GM18858 (cell line): ENCODE results near the gene RBM39.
"Not testable (repeated sequence)": the region's sequence is repeated elsewhere in the genome, so short reads cannot be mapped to it uniquely, and the experiment has no call there.

Experiments used
- ATAC-seq: cut with Tn5 transposase; IDR thresholded peaks from one replicate; pipeline ENCODE4 v1.9.1; 2021; ENCODE audit not compliant: unreplicated experiment

The RBM39 gene

DNA sequence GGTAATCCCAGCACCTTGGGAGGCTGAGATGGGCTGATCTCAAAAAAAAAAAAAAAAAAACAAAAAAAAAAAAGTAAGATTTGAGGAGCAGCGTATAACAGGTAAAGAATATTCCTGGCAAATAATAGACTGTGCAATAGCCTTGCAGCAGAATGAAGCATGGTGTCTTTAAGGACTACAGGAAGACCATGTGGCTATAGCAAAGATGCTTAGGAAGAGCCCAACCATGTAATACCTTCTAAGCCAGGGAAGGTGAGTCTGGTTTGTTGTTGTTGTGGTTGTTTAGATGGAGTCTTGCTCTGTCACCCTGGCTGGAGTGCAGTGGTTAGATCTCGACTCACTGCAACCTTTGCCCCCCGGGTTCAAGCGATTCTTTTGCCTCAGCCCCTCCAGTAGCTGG lies 14.3 kb upstream of the RBM39 start:
- ATAC-seq, result no peak

DNA sequence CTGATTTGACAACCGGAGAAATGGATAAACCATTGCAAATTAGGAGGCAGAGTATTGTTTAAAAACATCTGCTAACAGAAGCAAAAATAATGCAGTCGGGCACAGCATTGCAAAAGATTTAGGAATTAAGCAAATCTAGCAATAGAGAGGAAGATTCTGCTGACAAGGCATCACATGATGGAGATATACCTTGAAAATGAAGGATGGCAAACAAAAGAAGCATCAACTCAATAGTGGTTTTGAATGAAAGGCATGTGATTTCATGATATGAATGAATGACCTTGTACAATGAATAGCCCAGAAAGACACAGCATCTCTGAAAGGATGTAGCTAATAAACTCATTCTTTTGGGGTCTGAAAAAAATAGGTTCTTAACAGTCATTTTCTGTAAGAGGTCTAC lies 8.6 kb upstream of the RBM39 start:
- ATAC-seq, result no peak

DNA sequence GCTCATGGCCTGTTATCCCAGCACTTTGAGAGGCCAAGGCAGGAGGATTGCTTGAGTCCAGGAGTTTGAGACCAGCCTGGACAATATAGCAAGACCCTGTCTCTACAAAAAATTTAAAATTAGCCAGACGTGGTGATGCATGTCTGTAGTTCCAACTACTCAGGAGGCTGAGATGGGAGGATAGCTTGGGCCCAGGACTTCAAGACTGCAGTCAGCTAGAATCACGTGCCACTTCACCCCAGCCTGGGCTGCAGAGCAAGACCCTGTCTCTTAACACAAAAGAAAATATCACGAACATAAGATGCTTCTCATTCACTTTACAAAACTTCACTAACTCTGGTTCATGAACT lies 2.4 kb upstream of the RBM39 start:
- ATAC-seq, result not testable (repeated sequence)

DNA sequence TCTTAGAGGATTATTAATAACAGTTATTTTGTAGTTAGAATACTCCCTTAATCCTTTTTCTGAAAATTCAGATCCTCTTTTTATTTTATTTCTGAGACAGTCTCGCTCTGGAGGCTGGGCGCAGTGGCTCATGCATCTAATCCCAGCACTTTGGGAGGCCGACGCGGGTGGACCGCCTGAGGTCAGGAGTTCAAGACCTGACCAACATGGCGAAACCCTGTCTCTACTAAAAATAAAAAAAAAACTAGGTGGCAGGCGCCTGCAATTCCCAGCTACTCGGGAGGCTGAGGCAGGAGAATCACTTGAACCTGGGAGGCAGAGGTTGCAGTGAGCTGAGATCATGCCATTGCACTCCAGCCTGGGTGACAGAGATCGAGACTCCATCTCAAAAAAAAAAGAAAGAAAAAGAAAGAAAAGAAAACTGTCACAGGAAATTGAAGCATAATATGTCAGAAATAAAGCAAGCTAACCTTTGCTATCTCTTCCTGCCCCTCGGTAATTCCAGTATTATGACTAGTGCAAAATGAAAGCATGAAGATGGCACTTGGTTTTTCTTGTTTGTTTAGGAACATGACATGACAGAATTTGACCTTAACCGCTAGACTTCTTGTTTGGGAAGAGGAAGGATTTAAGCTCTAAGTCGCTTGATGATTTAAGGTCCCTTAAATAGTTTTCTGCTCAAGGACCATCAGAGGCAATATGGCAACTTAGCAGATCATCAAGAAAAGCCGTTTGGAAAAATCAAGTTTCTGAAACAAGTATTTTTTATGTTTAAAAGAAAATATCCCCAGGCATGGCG lies 1.8 kb upstream of the RBM39 start:
- no peak for ATAC-seq

DNA sequence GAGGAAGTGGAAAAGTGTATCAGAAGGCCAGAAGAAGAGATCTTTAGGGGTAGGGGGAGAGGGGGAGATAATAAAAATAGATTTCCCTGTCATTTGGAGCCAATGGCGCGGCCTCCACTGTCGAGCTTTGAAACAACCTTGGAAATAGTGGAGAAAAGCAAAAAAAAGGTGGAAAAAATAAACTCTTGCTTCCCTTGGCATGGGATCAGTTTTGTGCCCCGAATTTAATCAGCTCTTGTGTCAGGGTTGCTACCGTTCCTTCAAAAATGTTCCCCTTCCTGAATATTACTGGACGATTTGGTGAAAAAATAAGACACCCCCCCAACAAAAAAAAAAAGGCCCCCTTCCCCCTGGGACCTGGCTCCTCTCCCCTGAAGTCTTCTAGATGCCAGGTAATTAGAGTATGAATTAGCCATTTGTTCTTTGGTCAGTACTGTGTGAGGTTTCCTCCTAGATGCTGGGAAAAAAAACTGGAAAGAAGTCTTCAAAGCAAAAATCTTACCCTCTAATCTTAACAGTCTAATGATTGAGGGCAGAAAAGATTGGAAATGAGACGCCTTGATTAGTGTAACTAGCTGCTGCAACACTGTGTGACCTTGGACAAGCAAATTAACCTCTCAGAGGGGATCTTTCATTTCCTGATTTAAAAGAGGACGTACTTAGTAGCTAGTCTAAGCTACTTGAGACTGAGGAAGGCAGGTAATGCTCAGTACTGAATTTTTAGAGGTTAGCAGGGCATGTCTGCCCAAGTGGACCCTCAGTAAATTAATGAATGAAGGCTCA lies 872 bp upstream of the RBM39 start:
- ATAC-seq, result no peak

DNA sequence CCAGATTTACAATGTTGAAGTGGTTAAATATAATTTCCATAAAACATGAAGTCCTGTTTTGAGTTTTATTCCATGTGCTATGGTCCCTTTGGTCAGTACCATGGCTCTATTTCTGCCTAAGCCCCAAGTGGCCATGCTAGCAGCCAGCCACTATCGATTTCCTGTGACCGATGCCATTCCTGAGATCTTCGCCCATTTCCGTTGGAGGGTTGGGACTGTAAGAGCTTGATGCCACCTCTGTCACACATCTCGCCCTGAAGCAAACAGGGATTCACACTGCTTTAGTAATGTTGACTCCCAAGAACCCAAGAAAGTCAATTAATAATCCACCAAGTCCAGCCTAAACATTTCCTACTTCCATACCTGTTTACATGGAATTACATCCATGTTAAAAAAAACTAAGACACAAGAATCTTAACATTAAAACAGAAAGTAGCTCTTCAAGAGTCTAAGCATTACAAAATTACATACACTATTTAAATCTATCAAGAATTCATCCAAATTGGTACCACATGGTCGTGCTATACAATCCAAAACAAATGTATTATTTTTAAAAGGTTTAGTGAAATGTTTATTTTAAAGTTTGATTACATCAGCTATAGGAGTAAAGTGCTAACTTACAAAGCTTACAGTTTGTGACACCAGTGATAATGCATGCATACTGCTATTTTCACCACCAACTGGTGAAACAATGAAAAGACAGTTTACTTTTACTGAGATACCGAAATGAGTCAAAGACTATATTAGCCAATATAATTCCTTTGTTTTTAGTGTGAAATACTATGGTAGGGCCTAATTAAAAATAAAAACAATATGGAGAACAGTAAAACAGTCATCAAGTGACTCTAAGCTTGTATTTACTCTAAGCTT lies 2.5 kb downstream of the RBM39 start:
- no peak for ATAC-seq

DNA sequence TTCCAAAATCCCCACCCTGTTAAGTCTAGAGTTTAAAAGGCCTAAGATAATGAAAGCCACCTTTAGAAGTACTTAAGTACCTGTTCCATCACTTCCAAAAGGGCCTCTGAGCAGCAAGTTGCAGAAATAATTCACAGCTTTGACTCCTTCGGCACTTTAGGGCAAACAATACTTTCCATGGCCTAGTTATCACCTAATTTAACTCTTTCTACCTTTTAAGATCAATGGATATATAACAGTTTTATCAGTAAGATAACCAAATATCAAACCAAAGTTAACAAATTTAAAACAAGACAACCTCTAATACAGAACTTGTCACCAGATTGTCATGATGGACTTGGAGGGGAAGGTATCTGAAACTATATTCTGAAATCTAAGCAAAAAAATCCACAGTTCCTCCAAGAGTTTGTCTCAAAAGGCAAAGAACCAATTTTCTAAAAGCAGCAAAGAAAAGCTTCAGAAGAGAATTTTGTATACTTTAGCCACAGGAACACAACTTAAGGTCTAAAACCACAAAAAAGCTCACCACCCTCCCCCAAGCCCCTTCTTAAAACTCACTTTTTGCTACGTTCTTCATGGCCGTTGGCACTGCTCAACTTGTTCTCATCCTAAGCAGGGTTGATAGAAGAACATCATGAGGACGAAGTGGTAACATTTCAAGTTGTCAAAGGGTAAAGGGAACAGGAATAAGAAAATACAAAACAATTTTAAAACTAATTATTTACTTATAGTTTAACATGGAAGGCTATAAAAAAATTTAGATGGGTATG lies 3.5 kb downstream of the RBM39 start:
- no peak for ATAC-seq

DNA sequence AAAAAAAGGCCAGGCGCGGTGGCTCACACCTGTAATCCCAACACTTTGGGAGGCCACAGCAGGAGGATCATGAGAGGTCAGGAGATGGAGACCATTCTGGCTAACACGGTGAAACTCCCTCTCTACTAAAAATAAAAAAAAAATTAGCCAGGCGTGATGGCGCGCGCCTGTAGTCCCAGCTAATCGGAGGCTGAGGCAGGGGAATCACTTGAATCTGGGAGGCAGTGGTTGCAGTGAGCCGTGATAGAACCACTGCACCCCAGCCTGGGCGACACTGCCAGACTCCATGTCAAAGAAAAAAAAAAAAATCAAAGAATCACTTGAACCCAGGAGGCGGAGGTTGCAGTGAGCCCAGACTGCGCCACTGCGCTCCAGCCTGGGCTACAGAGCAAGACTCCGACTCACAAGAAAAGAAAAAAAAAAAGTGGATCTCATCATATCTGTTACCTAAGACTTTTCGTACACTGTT lies 4.2 kb downstream of the RBM39 start:
- no peak for ATAC-seq

DNA sequence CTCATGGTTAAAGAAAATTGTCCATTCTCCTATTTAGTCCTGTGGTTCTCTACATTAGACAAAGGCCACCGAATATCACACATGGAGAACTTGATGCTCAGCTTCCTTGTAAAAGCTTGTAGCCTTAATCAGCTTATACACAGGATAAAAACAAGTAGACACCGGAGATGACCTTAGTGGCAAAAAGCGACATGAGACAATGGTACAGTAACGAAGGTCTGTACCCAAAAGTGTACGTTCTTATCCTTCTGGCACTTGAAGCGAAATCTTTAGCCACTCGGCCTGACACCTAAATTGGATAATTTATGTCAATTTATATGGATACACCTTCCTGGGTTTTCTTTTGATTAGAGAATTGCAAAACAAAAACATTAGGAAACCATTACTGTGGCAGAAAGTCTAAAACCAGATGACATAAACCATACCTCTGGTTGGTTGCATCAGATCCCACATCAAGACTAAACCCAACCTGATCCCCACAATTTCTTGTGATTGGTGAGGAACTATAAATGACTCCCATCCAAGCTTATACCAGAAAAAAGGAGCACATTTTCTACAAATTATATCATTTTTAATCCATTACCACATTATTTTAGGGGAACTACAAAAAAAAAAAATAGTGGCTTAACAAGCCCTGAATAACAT lies 6.1 kb downstream of the RBM39 start:
- ATAC-seq, result no peak

DNA sequence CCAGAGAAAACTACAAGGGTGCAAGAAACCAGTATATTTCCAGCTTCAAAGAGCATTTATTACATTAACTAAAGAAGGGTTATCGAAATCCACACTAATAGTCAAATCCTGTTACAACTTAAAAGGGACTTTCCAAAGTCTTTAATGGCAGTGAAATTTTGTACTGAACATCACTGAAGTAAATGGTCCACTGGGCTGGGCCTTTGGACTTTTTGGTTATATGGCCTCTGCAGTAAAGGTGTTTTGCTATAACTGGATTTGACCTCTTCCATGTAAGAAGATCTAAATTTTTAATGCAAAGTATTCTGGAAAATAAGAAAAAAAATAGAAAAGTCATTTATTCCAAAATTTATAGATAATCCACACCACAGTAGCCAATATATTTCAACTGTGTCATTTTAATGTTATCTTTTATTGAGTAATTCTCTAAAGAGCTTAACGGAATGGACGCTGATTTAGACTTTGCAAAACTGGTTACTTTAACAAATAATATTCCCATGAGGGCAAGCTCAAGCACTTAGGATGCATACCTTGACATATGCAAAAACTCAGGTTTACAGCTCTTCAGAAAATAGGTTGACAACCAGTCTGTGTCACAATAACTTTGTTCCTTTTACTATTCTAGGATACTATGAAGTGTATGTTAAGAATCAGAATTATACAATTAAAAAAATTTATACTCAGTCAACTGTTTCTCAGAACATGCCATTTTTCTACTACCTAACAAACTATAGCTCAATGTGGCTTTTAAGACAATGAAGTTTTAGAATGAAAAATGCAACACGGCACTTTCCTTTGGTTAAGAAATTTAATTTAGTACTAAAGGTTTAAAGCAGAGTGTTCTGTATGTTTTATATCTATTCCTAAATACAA lies 7.0 kb downstream of the RBM39 start:
- no peak for ATAC-seq

DNA sequence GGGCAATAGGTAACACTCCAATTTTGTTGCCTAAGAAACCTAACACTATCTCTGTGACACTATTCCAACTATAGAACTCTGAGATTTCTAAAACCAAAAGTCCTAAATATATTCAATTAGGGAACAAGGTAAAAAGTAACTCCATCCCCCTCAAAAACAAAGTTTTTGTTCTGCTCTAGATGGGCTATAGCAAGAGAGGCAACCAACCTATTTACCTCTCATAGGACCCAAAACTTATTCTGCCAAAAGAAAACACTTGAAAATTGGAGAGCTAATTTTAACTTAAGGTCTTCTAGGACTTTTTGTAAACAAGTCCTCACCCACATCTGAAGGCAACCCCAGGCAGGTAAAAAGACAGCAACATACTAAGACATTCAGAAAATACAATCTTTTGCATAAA lies 7.7 kb downstream of the RBM39 start:
- no peak for ATAC-seq

DNA sequence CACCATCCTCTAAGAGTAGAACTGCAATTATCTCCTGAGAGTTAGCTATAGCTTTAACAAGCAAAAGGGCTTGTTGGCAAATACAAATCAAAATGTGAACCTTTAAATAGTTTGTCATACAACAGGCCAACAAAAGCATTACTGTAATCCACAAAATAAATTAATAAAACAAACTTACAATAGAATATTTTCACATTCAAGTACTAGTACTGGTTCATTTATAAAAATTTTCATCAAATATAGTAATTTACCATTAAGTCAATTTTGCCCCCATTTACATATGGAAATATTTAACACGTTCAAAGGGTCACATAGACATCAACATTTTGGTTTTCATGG lies 9.4 kb downstream of the RBM39 start:
- no peak for ATAC-seq

DNA sequence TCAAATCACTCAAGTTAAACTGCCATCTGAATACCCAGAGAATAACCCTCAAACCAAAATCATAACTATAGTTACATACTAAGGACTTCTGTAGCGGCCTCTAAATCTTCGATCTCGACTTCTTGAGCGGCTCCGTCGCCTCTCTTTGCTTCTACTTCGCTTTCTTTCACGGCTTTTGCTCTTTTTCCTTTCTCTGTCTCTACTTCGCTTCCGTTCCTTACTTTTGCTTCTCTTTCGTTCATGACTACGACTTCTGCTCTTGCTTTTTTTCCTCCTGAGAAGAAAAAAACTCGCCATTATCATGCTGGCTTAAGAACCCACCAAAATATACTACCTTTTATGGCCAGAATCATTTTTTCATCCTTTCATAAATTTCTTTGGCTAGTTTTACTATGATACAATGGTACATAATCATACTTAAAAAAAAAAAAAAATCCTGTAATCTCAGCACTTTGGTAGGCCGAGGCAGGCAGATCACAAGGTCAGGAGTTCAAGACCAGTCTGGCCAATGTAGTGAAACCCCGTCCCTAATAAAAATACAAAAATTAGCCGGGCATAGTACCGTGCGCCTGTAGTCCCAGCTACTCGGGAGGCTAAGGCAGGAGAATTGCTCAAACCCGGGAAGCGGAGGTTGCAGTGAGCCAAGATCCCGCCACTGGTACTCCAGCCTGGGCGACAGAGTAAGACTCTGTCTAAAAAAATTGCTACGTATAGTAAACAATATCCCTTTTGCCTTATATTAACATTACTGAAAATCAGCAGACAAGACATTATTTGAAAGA lies 10.0 kb downstream of the RBM39 start:
- no peak for ATAC-seq

DNA sequence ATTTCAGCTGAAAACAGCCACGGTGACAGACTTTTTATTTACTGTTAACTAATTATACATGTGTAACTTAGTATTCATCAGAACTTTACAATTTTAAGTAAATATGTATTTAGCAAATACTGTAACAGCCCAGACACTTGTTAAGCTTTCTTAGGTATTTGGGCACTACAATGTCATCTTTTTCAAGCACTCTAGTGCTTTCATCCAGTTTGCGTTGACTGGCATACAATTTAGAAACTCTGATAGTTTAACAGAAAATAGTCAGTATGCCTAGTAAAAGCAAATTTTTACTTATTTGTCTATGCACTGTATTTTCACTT lies 10.6 kb downstream of the RBM39 start:
- ATAC-seq, result no peak

DNA sequence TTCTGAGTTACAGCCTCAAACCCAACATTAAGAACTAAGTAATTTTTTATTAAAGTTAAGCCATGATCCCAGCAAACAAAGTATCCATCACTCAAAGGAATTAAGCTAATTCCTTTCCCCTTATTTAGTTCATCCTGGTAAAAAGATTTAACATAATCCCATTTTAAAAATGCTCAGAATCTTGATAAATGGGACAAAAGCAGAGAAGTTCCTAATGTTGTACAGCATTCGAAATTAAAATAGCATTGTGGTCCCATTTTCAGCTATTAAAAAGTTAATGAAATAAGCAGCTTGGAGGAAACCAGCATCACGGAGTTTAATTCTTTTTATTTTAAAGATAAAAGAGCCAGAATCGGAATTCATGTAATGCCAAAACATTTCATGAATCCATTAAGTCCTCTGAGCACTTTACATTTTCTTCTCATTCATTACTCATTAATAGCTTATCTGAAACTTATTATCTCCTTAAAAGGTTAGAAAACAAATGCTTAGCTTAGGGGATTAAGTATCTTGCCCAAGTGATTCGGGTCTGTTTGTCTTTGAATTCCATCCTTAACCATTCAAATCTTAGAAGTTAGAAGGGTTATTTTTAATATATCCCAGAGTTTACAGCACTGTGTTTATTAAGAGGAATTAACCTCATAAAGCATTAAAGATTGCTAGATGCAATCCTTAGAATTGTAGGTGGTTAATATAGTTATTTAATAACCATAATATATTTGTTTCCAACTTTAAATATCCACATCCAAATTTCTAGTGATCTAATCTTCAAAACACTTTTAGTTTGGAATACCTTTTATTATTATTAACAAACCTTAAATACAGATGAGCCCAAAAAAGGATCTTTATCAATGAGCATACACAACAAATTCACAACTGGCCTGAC lies 11.2 kb downstream of the RBM39 start:
- ATAC-seq, result no peak

DNA sequence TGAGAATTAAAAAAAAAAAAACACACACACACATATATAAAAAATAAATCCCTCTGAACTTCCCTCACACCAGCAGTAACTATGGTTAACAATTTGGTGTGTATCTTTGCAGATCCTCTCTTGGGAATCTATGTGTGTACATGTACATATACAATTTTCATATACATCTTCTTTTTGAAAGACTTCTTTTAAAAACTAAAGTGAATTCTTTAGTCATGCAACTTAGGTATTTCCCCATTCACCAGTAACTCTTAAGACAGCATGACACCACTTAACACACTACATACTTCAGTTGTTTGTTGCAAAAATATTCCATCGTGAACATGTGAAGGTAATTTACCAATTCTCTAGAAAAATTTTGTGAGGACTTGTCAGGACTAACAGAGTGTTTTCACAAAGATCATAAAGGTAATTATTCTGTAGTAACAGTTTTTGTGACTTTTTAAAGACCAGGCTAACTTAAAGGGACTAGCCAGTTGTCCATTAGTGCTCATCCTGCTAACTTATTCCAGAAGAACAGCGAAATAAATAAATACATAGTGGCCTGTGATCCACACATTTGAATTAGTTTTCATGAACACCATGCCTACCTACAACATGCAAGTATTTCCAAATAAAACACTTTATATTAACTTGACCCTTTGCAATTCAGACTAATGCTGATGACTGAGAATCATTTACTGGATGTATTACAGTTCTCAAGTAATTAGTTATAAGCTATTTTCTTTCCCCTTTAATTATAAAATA lies 12.1 kb downstream of the RBM39 start:
- no peak for ATAC-seq

DNA sequence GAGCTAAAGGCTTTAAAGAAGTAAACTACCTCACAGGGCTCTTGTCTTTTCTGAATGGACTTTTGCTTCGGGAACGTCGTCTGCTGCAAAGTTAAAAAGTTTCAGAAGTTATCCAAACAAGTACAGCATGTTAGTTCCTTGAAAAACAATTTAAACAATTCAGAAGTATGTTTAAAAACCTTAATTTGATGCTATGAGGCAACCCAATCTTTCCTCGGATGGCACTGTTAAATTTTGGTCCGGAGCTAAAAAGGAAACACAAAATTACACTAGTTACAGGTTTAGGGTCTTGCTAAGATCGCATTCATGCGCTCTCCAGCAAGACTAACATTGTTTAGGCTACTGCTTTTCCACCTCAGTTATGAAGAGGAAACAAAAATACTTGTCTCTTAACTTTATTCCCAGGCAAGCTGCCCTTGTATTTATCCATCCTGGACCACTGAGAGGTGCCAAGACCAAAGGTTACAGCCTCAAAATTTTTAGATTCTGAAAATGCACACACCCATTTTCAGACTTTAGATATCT lies 12.7 kb downstream of the RBM39 start:
- no peak for ATAC-seq
